ENCODE results near the gene ZFP69. TPM values are rescaled to one million over a fixed set of nuclear protein-coding genes. Genes with fewer than 3 reads are reported as not detected.

Gene ZFP69
- total RNA-seq, 1 experiment from 2014 or later = 0.15 TPM

- H3K9ac ChIP-seq (ENCODE audit: low read length) = no peak overlapping the region
- no peaks in the 10 kb centered on the region for H3K9me2 ChIP-seq (replicated peaks; ENCODE audit: low read length)
- H3K36me3 ChIP-seq (ENCODE audit: low read depth, low read length) = no peaks in the 10 kb centered on the region; the same call in 1 of the 2 replicates
- POLR2A ChIA-PET (ENCODE audit: unreplicated experiment) = no interaction called here
- H3K4me1 ChIP-seq (ENCODE audit: insufficient read depth, low read length) = peaks cover 12% of the 10 kb centered on the region; the same call in 1 of the 2 replicates
- H4K20me1 ChIP-seq (ENCODE audit: low read length) = no peaks in the 10 kb centered on the region
- H3K79me2 ChIP-seq (ENCODE audit: low read length) = peaks cover 11% of the 10 kb centered on the region; the same call in 1 of the 2 replicates
- H3K4me2 ChIP-seq (ENCODE audit: low read length) = no peak overlapping the region
- H3K27me3 ChIP-seq (ENCODE audit: low read length) = no peaks in the 10 kb centered on the region
- BruUV-seq (replicated peaks) = no TSS peak
- H3K4me3 ChIP-seq (ENCODE audit: low read length) = no peak overlapping the region
- H3K27ac ChIP-seq (ENCODE audit: low read length) = no peak overlapping the region
- TF ChIP-seq EZH2phosphoT487 (IDR thresholded peaks at IDR 0.05; ENCODE audit: borderline replicate concordance, low read length) (no peak), EZH2 (IDR thresholded peaks at IDR 0.05; ENCODE audit: low read length, unreplicated experiment) (no peak), CTCF (conservative IDR thresholded peaks at IDR 0.05; ENCODE audit: low read depth, low read length) (no peak)
- H3F3A ChIP-seq (ENCODE audit: low read length, unreplicated experiment) = no peaks in the 10 kb centered on the region
- intact Hi-C loops (cut with micrococcal nuclease) = loop anchor here (5.0 kb wide), 1 partner anchor 133 kb away; the partner anchor contains the start of gene RIMS3
- no peaks in the 10 kb centered on the region for H3K9me3 ChIP-seq (ENCODE audit: low read length)
- no peak for ATAC-seq
- DNase-seq = no peak
- CTCF ChIA-PET = no interaction called here
- no peak overlapping the region for H2AFZ ChIP-seq (ENCODE audit: low read length)
These were observed 57.5 kb downstream of the ZFP69 start for GRCh38 chr1:40534589-40534988.

- intact Hi-C loops (cut with micrococcal nuclease) = no loop called here
- H3K9me3 ChIP-seq (ENCODE audit: low read length) = no peaks in the 10 kb centered on the region
- ATAC-seq = no peak
- H3K4me3 ChIP-seq (ENCODE audit: low read length) = no peak overlapping the region
- CTCF ChIA-PET = no interaction called here
- no peaks in the 10 kb centered on the region for H3K27me3 ChIP-seq (ENCODE audit: low read length)
- peaks cover 11% of the 10 kb centered on the region; the same call in 1 of the 2 replicates for H3K79me2 ChIP-seq (ENCODE audit: low read length)
- H3K36me3 ChIP-seq (ENCODE audit: low read depth, low read length) = peaks cover 5% of the 10 kb centered on the region
- no peak for DNase-seq
- no peak overlapping the region for H3K4me2 ChIP-seq (ENCODE audit: low read length)
- BruUV-seq (replicated peaks) = no TSS peak
- no peaks in the 10 kb centered on the region for H3K9me2 ChIP-seq (replicated peaks; ENCODE audit: low read length)
- H3F3A ChIP-seq (ENCODE audit: low read length, unreplicated experiment) = no peaks in the 10 kb centered on the region
- no peak for TF ChIP-seq EZH2 (IDR thresholded peaks at IDR 0.05; ENCODE audit: low read length, unreplicated experiment)
- TF ChIP-seq CTCF (conservative IDR thresholded peaks at IDR 0.05; ENCODE audit: low read depth, low read length) = no peak
- TF ChIP-seq EZH2phosphoT487 (IDR thresholded peaks at IDR 0.05; ENCODE audit: borderline replicate concordance, low read length) = no peak
- POLR2A ChIA-PET (ENCODE audit: unreplicated experiment) = no interaction called here
- no peak overlapping the region for H2AFZ ChIP-seq (ENCODE audit: low read length)
- peaks cover 12% of the 10 kb centered on the region; the same call in 1 of the 2 replicates for H3K4me1 ChIP-seq (ENCODE audit: insufficient read depth, low read length)
- no peak overlapping the region for H3K9ac ChIP-seq (ENCODE audit: low read length)
- no peaks in the 10 kb centered on the region for H4K20me1 ChIP-seq (ENCODE audit: low read length)
- no peak overlapping the region for H3K27ac ChIP-seq (ENCODE audit: low read length)
These were observed 58.6 kb downstream of the ZFP69 start for GRCh38 chr1:40535732-40536131.

- Histone ChIP-seq H3K4me3 (ENCODE audit: low read length) (no peak overlapping the region), H3K36me3 (ENCODE audit: low read depth, low read length) (peaks cover 12% of the 10 kb centered on the region), H4K20me1 (ENCODE audit: low read length) (no peaks in the 10 kb centered on the region), H3K9ac (ENCODE audit: low read length) (no peak overlapping the region), H3K9me2 (replicated peaks; ENCODE audit: low read length) (no peaks in the 10 kb centered on the region), H3K4me1 (ENCODE audit: insufficient read depth, low read length) (no peaks in the 10 kb centered on the region), H3K27me3 (ENCODE audit: low read length) (no peaks in the 10 kb centered on the region), H3K4me2 (ENCODE audit: low read length) (no peak overlapping the region), H3K27ac (ENCODE audit: low read length) (no peak overlapping the region), H3F3A (ENCODE audit: low read length, unreplicated experiment) (no peaks in the 10 kb centered on the region), H3K79me2 (ENCODE audit: low read length) (no peaks in the 10 kb centered on the region), H3K9me3 (ENCODE audit: low read length) (no peaks in the 10 kb centered on the region), H2AFZ (ENCODE audit: low read length) (no peak overlapping the region)
- no peak for ATAC-seq
- CTCF ChIA-PET = no interaction called here
- BruUV-seq (replicated peaks) = no TSS peak
- intact Hi-C loops (cut with micrococcal nuclease) = no loop called here
- TF ChIP-seq EZH2 (IDR thresholded peaks at IDR 0.05; ENCODE audit: low read length, unreplicated experiment) = no peak
- TF ChIP-seq CTCF (conservative IDR thresholded peaks at IDR 0.05; ENCODE audit: low read depth, low read length) = no peak
- TF ChIP-seq EZH2phosphoT487 (IDR thresholded peaks at IDR 0.05; ENCODE audit: borderline replicate concordance, low read length) = no peak
- POLR2A ChIA-PET (ENCODE audit: unreplicated experiment) = no interaction called here
- DNase-seq = no peak
These were observed 62.2 kb downstream of the ZFP69 start for GRCh38 chr1:40539338-40539737.
